SK-N-SH treated with all-trans-retinoic acid at 6 μM for 48 hours (cell line): ENCODE data around the gene SLC35D2.
"Not testable (repeated sequence)": the region's sequence is repeated elsewhere in the genome, so short reads cannot be mapped to it uniquely, and the experiment has no call there.

Source experiments
- ARNTL ChIP-seq: fragments of 450-650 bp; formaldehyde crosslinking; IDR thresholded peaks from 2 replicates; pipeline ENCODE4 v1.5.0; 2020; ENCODE audit warnings: low read depth, mild to moderate bottlenecking, moderate library complexity, borderline replicate concordance
- GLIS3 ChIP-seq: fragments of 250-450 bp; sonication (Bioruptor Pico); IDR thresholded peaks from 2 replicates; pipeline ENCODE4 v1.5.0; 2020; ENCODE audit warnings: mild to moderate bottlenecking, moderate library complexity
- RARB ChIP-seq: fragments of 250-450 bp; sonication (Bioruptor Pico); IDR thresholded peaks from 2 replicates; pipeline ENCODE4 v1.8.0; 2021; ENCODE audit warnings: mild to moderate bottlenecking, moderate library complexity
- SNAI2 ChIP-seq: fragments of 250-450 bp; sonication (Bioruptor Pico); IDR thresholded peaks from 2 replicates; pipeline ENCODE4 v1.5.0; 2020; ENCODE audit warnings: mild to moderate bottlenecking, moderate library complexity
- ZC3H10 ChIP-seq: fragments of 250-450 bp; sonication (Bioruptor Pico); IDR thresholded peaks from 2 replicates; pipeline ENCODE4 v1.5.1; 2021; ENCODE audit warnings: mild to moderate bottlenecking, moderate library complexity
- ZFP30 ChIP-seq: fragments of 450-650 bp; formaldehyde crosslinking; IDR thresholded peaks from 2 replicates; pipeline ENCODE4 v1.5.0; 2022; ENCODE audit warnings: mild to moderate bottlenecking, moderate library complexity
- ZNF70 ChIP-seq: fragments of 450-650 bp; formaldehyde crosslinking; IDR thresholded peaks from 2 replicates; pipeline ENCODE4 v1.5.0; 2020; ENCODE audit warnings: mild to moderate bottlenecking, moderate library complexity
- TF ChIP-seq, protein P1 (sequence below): fragments of 250-450 bp; sonication (Bioruptor Pico); IDR thresholded peaks from 2 replicates; pipeline ENCODE4 v1.5.1; 2020; ENCODE audit warnings: low read depth, mild to moderate bottlenecking, moderate library complexity
- TF ChIP-seq, protein P2 (sequence below): fragments of 250-450 bp; sonication (Bioruptor Pico); IDR thresholded peaks from 2 replicates; pipeline ENCODE4 v1.8.0; 2020; ENCODE audit warnings: mild to moderate bottlenecking, moderate library complexity, borderline replicate concordance
- TF ChIP-seq, protein P3 (sequence below): fragments of 250-450 bp; sonication (Bioruptor Pico); IDR thresholded peaks from 2 replicates; pipeline ENCODE4 v1.8.0; 2021; ENCODE audit warnings: low read depth, mild to moderate bottlenecking, moderate library complexity, borderline replicate concordance

DNA sequence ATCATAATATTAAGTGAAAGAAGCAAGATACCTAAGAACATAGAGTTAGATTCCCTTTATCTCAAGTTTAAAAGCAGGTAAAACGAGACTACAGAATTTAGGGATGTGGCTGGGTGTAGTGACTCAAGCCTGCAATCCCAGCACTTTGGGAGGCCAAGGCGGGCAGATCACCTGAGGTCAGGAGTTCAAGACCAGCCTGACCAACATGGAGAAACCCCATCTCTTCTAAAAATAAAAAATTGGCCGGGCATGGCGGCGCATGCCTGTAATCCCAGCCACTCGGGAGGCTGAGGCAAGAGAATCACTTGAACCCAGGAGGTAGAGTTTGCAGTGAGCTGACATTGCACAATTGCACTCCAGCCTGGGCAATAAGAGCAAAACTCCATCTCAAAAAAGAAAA, 21.4 kb downstream of the SLC35D2 start:
- TF ChIP-seq, protein P1, sequence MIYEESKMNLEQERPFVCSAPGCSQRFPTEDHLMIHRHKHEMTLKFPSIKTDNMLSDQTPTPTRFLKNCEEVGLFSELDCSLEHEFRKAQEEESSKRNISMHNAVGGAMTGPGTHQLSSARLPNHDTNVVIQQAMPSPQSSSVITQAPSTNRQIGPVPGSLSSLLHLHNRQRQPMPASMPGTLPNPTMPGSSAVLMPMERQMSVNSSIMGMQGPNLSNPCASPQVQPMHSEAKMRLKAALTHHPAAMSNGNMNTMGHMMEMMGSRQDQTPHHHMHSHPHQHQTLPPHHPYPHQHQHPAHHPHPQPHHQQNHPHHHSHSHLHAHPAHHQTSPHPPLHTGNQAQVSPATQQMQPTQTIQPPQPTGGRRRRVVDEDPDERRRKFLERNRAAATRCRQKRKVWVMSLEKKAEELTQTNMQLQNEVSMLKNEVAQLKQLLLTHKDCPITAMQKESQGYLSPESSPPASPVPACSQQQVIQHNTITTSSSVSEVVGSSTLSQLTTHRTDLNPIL (CRISPR knock-in tag): not testable (repeated sequence)
- not testable (repeated sequence) for TF ChIP-seq ZC3H10 (CRISPR knock-in tag); ZFP30 (CRISPR knock-in tag); RARB (CRISPR knock-in tag); ARNTL (CRISPR knock-in tag); SNAI2; ZNF70; GLIS3 (CRISPR knock-in tag)
- TF ChIP-seq, protein P2, sequence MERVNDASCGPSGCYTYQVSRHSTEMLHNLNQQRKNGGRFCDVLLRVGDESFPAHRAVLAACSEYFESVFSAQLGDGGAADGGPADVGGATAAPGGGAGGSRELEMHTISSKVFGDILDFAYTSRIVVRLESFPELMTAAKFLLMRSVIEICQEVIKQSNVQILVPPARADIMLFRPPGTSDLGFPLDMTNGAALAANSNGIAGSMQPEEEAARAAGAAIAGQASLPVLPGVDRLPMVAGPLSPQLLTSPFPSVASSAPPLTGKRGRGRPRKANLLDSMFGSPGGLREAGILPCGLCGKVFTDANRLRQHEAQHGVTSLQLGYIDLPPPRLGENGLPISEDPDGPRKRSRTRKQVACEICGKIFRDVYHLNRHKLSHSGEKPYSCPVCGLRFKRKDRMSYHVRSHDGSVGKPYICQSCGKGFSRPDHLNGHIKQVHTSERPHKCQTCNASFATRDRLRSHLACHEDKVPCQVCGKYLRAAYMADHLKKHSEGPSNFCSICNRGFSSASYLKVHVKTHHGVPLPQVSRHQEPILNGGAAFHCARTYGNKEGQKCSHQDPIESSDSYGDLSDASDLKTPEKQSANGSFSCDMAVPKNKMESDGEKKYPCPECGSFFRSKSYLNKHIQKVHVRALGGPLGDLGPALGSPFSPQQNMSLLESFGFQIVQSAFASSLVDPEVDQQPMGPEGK (CRISPR knock-in tag): not testable (repeated sequence)
- TF ChIP-seq, protein P3, sequence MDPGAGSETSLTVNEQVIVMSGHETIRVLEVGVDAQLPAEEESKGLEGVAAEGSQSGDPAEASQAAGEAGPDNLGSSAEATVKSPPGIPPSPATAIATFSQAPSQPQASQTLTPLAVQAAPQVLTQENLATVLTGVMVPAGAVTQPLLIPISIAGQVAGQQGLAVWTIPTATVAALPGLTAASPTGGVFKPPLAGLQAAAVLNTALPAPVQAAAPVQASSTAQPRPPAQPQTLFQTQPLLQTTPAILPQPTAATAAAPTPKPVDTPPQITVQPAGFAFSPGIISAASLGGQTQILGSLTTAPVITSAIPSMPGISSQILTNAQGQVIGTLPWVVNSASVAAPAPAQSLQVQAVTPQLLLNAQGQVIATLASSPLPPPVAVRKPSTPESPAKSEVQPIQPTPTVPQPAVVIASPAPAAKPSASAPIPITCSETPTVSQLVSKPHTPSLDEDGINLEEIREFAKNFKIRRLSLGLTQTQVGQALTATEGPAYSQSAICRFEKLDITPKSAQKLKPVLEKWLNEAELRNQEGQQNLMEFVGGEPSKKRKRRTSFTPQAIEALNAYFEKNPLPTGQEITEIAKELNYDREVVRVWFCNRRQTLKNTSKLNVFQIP (CRISPR knock-in tag): not testable (repeated sequence)
